HCT116 (cell line): ENCODE results near the gene LILRB3. TPM values are rescaled to one million over a fixed set of nuclear protein-coding genes. Genes with fewer than 3 reads are reported as not detected.

Experiments used
- ATAC-seq: fragments of 200-7000 bp; cut with Tn5 transposase; 2 replicates; pipeline ENCODE4 v1.9.1; 2020; ENCODE audit warnings: mild to moderate bottlenecking, moderate library complexity
- BruUV-seq: library from RNA; stranded (reverse); fragments of 400-500 nt; replicated peaks from 2 replicates; lab custom pipeline; 2021; lab: Mats Ljungman, UMichigan
- CTCF ChIA-PET: fragments of 300-600 bp; sonication (Branson Sonifier 250); formaldehyde crosslinking; loops from one replicate; lab custom pipeline; 2021; ENCODE audit warnings: antibody characterized with exemption; lab: Charles Lee
- POLR2A ChIA-PET: fragments of 300-600, 350-600 bp; sonication (Branson Sonifier 250); formaldehyde crosslinking; loops from one replicate; lab custom pipeline; 2021; ENCODE audit warnings: antibody characterized with exemption; lab: Charles Lee
- RAD21 ChIA-PET, 2 experiments: fragments of 300-600 bp; sonication (Branson Sonifier 250); formaldehyde crosslinking; loops; one replicate each; lab custom pipeline; 2023; ENCODE audit warnings: low total read pairs in 2 of 2; ENCODE audit not compliant: uncharacterized antibody in 2 of 2, unreplicated experiment in 2 of 2, low non-redundant PET in 1 of 2; lab: Charles Lee
- DNase-seq: peaks from one replicate; pipeline ENCODE4 v3.0.0-alpha.2; 2010; ENCODE audit warnings: low read depth, low spot score
- H2AFZ ChIP-seq: fragments of 200-600 bp; shearing (Covaris generic), sonication (generic); 2 replicates; pipeline ENCODE4 v1.6.1; 2017; ENCODE audit warnings: low read depth, mixed run types, mixed read lengths, antibody characterized with exemption, low read length; ENCODE audit not compliant: poor library complexity, severe bottlenecking
- H3K27ac ChIP-seq: 2 replicates; pipeline ENCODE4 v1.5.1; 2012; ENCODE audit warnings: low read depth, low read length
- H3K27me3 ChIP-seq: fragments of 200-600 bp; sonication (generic); 2 replicates; pipeline ENCODE4 v1.6.1; 2016; ENCODE audit warnings: mixed run types, low read length, mixed read lengths; ENCODE audit not compliant: insufficient read depth
- H3K36me3 ChIP-seq, 2 experiments: fragments of 200-500 bp in 1 of 2; fragments of 200-600 bp in 1 of 2; sonication (Bioruptor generic) in 1 of 2; sonication (generic) in 1 of 2; 2 replicates each; pipeline versions ENCODE4 v1.5.1 to v1.6.1; 2014 to 2016; ENCODE audit warnings: low read length in 2 of 2, inconsistent platforms in 1 of 2, mixed read lengths in 1 of 2, mixed run types in 1 of 2; ENCODE audit not compliant: insufficient read depth in 2 of 2, control insufficient read depth in 1 of 2
- H3K4me1 ChIP-seq, 2 experiments: fragments of 200-600 bp in 1 of 2; sonication (generic) in 1 of 2; 2 replicates each; pipeline versions ENCODE4 v1.5.1 to v1.6.1; 2012 to 2017; ENCODE audit warnings: low read length in 2 of 2, inconsistent platforms in 1 of 2, mild to moderate bottlenecking in 1 of 2, mixed read lengths in 1 of 2, mixed run types in 1 of 2, moderate library complexity in 1 of 2; ENCODE audit not compliant: insufficient read depth in 2 of 2, control insufficient read depth in 1 of 2
- H3K4me2 ChIP-seq: fragments of 200-600 bp; sonication (generic); 2 replicates; pipeline ENCODE4 v1.6.1; 2017; ENCODE audit warnings: mixed run types, low read length, mixed read lengths
- H3K4me3 ChIP-seq, 2 experiments: fragments of 200-600 bp in 1 of 2; sonication (generic) in 1 of 2; replicated peaks in 1 of 2; 2 replicates each; pipeline ENCODE4 v1.5.1; 2011 to 2016; ENCODE audit warnings: low read length in 2 of 2, control low read depth in 1 of 2, low read depth in 1 of 2, mild to moderate bottlenecking in 1 of 2, mixed read lengths in 1 of 2, mixed run types in 1 of 2
- H3K79me2 ChIP-seq: fragments of 200-600 bp; sonication (generic); 2 replicates; pipeline ENCODE4 v1.6.1; 2017; ENCODE audit warnings: mild to moderate bottlenecking, mixed run types, low read length, moderate library complexity, mixed read lengths; ENCODE audit not compliant: insufficient read depth
- H3K9ac ChIP-seq: fragments of 200-600 bp; sonication (generic); 2 replicates; pipeline ENCODE4 v1.6.1; 2016; ENCODE audit warnings: low read length, mixed read lengths
- H3K9me2 ChIP-seq: fragments of 200-600 bp; sonication (generic), shearing (Covaris generic); 2 replicates; pipeline ENCODE4 v1.6.1; 2017; ENCODE audit warnings: mixed run types, mild to moderate bottlenecking, moderate library complexity; ENCODE audit not compliant: insufficient read depth
- H3K9me3 ChIP-seq, 2 experiments: fragments of 200-500 bp in 1 of 2; fragments of 200-600 bp in 1 of 2; sonication (Bioruptor generic) in 1 of 2; sonication (generic) in 1 of 2; 2 replicates each; pipeline ENCODE4 v1.6.1; 2014 to 2017; ENCODE audit warnings: low read length in 2 of 2, mixed read lengths in 2 of 2, inconsistent platforms in 1 of 2, low read depth in 1 of 2, mild to moderate bottlenecking in 1 of 2, mixed run types in 1 of 2, moderate library complexity in 1 of 2; ENCODE audit not compliant: control insufficient read depth in 1 of 2, insufficient read depth in 1 of 2
- H4K20me1 ChIP-seq: fragments of 200-600 bp; sonication (generic), shearing (Covaris generic); 2 replicates; pipeline ENCODE4 v1.6.1; 2017; ENCODE audit warnings: mixed run types, mild to moderate bottlenecking, moderate library complexity; ENCODE audit not compliant: insufficient read depth
- ATF3 ChIP-seq: IDR thresholded peaks from 2 replicates; pipeline ENCODE4 v1.6.1; 2012
- CBX3 ChIP-seq: IDR thresholded peaks from 2 replicates; pipeline ENCODE4 v1.6.1; 2012; ENCODE audit warnings: low read depth
- EGR1 ChIP-seq: IDR thresholded peaks from 2 replicates; pipeline ENCODE4 v1.6.1; 2012; ENCODE audit warnings: low read depth
- ELF1 ChIP-seq: IDR thresholded peaks from 2 replicates; pipeline ENCODE4 v1.6.1; 2012; ENCODE audit warnings: low read depth, borderline replicate concordance
- EZH2 ChIP-seq: fragments of 200-600 bp; sonication (generic); IDR thresholded peaks from 2 replicates; pipeline ENCODE4 v1.6.1; 2017; ENCODE audit warnings: antibody characterized with exemption, mixed run types
- JUND ChIP-seq: IDR thresholded peaks from 2 replicates; pipeline ENCODE4 v1.6.1; 2012
- POLR2A ChIP-seq: IDR thresholded peaks from 2 replicates; pipeline ENCODE4 v1.7.0; 2011; ENCODE audit warnings: borderline replicate concordance; ENCODE audit not compliant: insufficient read depth, insufficient read length; ENCODE audit errors: extremely low read depth
- SRF ChIP-seq: IDR thresholded peaks from 2 replicates; pipeline ENCODE4 v1.6.1; 2012; ENCODE audit warnings: low read depth
- YY1 ChIP-seq: IDR thresholded peaks from 2 replicates; pipeline ENCODE4 v1.6.1; 2011; ENCODE audit warnings: low read length, low read depth, moderate library complexity, mild to moderate bottlenecking; ENCODE audit not compliant: insufficient replicate concordance; ENCODE audit errors: extremely low read depth
- ZFX ChIP-seq: fragments of 450-650 bp; IDR thresholded peaks from 2 replicates; pipeline ENCODE4 v1.6.1; 2017
- ZNF274 ChIP-seq: fragments of 200-500 bp; sonication (Bioruptor generic); IDR thresholded peaks from 2 replicates; pipeline ENCODE4 v1.6.1; 2014; ENCODE audit warnings: mild to moderate bottlenecking, low read depth, low read length, inconsistent platforms
- intact Hi-C: fragments of 100-400 bp; cut with micrococcal nuclease; formaldehyde crosslinking; loops from 2 replicates; pipeline ENCODE4 v1.10.0; 2022
- total RNA-seq: library from RNA; stranded (reverse); gene quantifications from one replicate; pipeline ENCODE4 v1.2.1, GENCODE V29; 2021; ENCODE audit not compliant: unreplicated experiment

Gene LILRB3
- total RNA-seq, 1 experiment from 2014 or later = 0.12 TPM

DNA sequence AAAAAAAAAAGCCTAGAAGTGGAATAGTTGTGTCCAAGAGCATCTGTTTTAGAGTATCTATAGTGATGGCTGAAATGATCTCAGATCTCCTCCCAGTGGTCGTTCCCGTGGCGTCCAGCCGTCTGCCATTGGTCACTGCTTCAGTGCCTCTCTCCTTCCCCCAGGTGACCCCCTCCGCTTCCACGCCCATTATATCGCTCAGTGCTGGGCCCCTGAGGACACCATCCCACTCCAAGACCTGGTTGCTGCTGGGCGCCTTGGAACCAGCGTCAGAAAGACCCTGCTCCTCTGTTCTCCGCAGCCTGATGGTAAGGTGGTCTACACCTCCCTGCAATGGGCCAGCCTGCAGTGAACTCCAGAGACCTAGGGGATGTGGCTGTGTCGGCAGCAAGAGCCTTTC is 29.8 kb downstream of the LILRB3 start:
- TF ChIP-seq YY1 (no peak), CBX3 (no peak), ZNF274 (no peak), SRF (no peak), JUND (no peak), ELF1 (no peak), EGR1 (no peak), POLR2A (no peak), ZFX (no peak)
- peak overlapping the region; percentile 100; the same call in 1 of the 2 replicates for H3K27ac ChIP-seq
- H2AFZ ChIP-seq = no peak overlapping the region
- intact Hi-C loops = no loop called here
- no peak overlapping the region for H3K9ac ChIP-seq
- no peak for ATAC-seq
- H3K4me1 ChIP-seq = peaks cover 11 to 18% of the 10 kb centered on the region in 2 experiments
- no peak for DNase-seq
- RAD21 ChIA-PET = no interaction called here
- POLR2A ChIA-PET = interaction anchor here (2.7 to 7.0 kb wide), 2 partner anchors 8 to 17 kb away, joined by 9 to 126 read pairs; partner anchors contain the start of gene RPS9
- peaks cover 36% of the 10 kb centered on the region for H3K79me2 ChIP-seq
- no peaks in the 10 kb centered on the region for H3K9me3 ChIP-seq
- CTCF ChIA-PET = no interaction called here
- H4K20me1 ChIP-seq = no peaks in the 10 kb centered on the region
- H3K9me2 ChIP-seq = no peaks in the 10 kb centered on the region
- peaks cover 10 to 16% of the 10 kb centered on the region in 2 experiments for H3K36me3 ChIP-seq
- H3K4me2 ChIP-seq = no peak overlapping the region
- no peaks in the 10 kb centered on the region for H3K27me3 ChIP-seq
- BruUV-seq = no TSS peak
- no peak overlapping the region for H3K4me3 ChIP-seq

- Histone ChIP-seq H2AFZ (no peak overlapping the region), H4K20me1 (no peaks in the 10 kb centered on the region), H3K9me3 (no peaks in the 10 kb centered on the region), H3K9ac (peak overlapping the region; percentile 92), H3K36me3 (peaks cover 10 to 17% of the 10 kb centered on the region in 2 experiments), H3K4me3 (peak overlapping the region; percentile 80 to 91), H3K4me2 (peak overlapping the region; percentile 99), H3K79me2 (peaks cover 44% of the 10 kb centered on the region), H3K27ac (peak overlapping the region; percentile 100), H3K9me2 (no peaks in the 10 kb centered on the region), H3K27me3 (no peaks in the 10 kb centered on the region), H3K4me1 (peaks cover 13 to 21% of the 10 kb centered on the region in 2 experiments)
- CTCF ChIA-PET = interaction anchor here (1.4 kb wide), 1 partner anchor 22 kb away, joined by 5 read pairs; no protein-coding TSS in a partner anchor
- DNase-seq (no peak), ATAC-seq (no peak)
- POLR2A ChIA-PET = interaction anchor here (2.7 to 7.0 kb wide), 3 partner anchors 9 to 18 kb away, joined by 9 to 126 read pairs (median 16); partner anchors contain the start of gene RPS9
- intact Hi-C loops = no loop called here
- TF ChIP-seq EZH2 (no peak), EGR1 (no peak), ATF3 (no peak)
- no TSS peak for BruUV-seq
- RAD21 ChIA-PET = interaction anchor here in 1 of 2 experiments (0.7 kb wide), 1 partner anchor 46 kb away, joined by 3 read pairs; no protein-coding TSS in a partner anchor
Measured at GRCh38 chr19:54191811-54192453, 30.9 kb downstream of the LILRB3 start.
